Muscle layer of duodenum (tissue), 2 donors: Measurements from ENCODE around the gene PIK3CD.
"Not testable (repeated sequence)": the region's sequence is repeated elsewhere in the genome, so short reads cannot be mapped to it uniquely, and the experiment has no call there.

Experiments
- H3K27ac ChIP-seq: one replicate; pipeline ENCODE4 v1.7.0; 2013; ENCODE audit warnings: mild to moderate bottlenecking, low read length
- H3K27me3 ChIP-seq: one replicate; pipeline ENCODE4 v1.7.0; 2013; ENCODE audit warnings: low read depth, mild to moderate bottlenecking, control low read depth, low read length
- H3K36me3 ChIP-seq, 2 donors: one replicate each; pipeline ENCODE4 v1.7.0; 2013; ENCODE audit warnings: low read length in 2 of 2, control low read depth in 1 of 2, mild to moderate bottlenecking in 1 of 2; ENCODE audit not compliant: insufficient read depth in 2 of 2, control insufficient read depth in 1 of 2
- H3K4me1 ChIP-seq, 2 donors: one replicate each; pipeline ENCODE4 v1.7.0; 2013; ENCODE audit warnings: low read length in 2 of 2, mild to moderate bottlenecking in 2 of 2, control low read depth in 1 of 2, moderate library complexity in 1 of 2; ENCODE audit not compliant: insufficient read depth in 2 of 2, control insufficient read depth in 1 of 2
- H3K4me3 ChIP-seq, 2 donors: one replicate each; pipeline ENCODE4 v1.7.0; 2013; ENCODE audit warnings: low read length in 2 of 2, low read depth in 1 of 2, mild to moderate bottlenecking in 1 of 2
- H3K9me3 ChIP-seq, 2 donors: one replicate each; pipeline ENCODE4 v1.7.0; 2013; ENCODE audit warnings: low read length in 2 of 2, control low read depth in 1 of 2, mild to moderate bottlenecking in 1 of 2; ENCODE audit not compliant: control insufficient read depth in 1 of 2
- donor health status: healthy.

PIK3CD gene

GRCh38 chr1:9753121-9753531 lies 101.6 kb downstream of the PIK3CD start:
- Histone ChIP-seq H3K4me3 (no peak overlapping the region), H3K9me3 (no peaks in the 10 kb centered on the region), H3K4me1 (peaks cover 0 to 8% of the 10 kb centered on the region in 2 donors), H3K27me3 (no peaks in the 10 kb centered on the region), H3K27ac (no peak overlapping the region), H3K36me3 (peaks cover 20 to 28% of the 10 kb centered on the region in 2 donors)

- Histone ChIP-seq H3K27me3 (no peaks in the 10 kb centered on the region), H3K27ac (no peak overlapping the region), H3K36me3 (peaks cover 9 to 11% of the 10 kb centered on the region in 2 donors), H3K4me1 (peaks cover 0 to 15% of the 10 kb centered on the region in 2 donors), H3K9me3 (no peaks in the 10 kb centered on the region), H3K4me3 (no peak overlapping the region)
Measured at GRCh38 chr1:9755441-9755995, 104.0 kb downstream of the PIK3CD start.

GRCh38 chr1:9758559-9759121 lies 107.1 kb downstream of the PIK3CD start:
- H3K9me3 ChIP-seq = no peaks in the 10 kb centered on the region
- H3K27me3 ChIP-seq = no peaks in the 10 kb centered on the region
- H3K4me3 ChIP-seq = no peak overlapping the region
- H3K4me1 ChIP-seq = peaks cover 0 to 15% of the 10 kb centered on the region in 2 donors
- H3K27ac ChIP-seq = no peak overlapping the region
- peaks cover 0 to 4% of the 10 kb centered on the region in 2 donors for H3K36me3 ChIP-seq

- H3K27ac ChIP-seq = no peak overlapping the region
Measured at GRCh38 chr1:9759939-9760338, 108.4 kb downstream of the PIK3CD start.

GRCh38 chr1:9760824-9761223 lies 109.3 kb downstream of the PIK3CD start:
- H3K4me1 ChIP-seq = peaks cover 0 to 12% of the 10 kb centered on the region in 2 donors
- no peaks in the 10 kb centered on the region for H3K9me3 ChIP-seq
- no peak overlapping the region for H3K27ac ChIP-seq
- no peaks in the 10 kb centered on the region for H3K27me3 ChIP-seq
- peaks cover 0 to 4% of the 10 kb centered on the region in 2 donors for H3K36me3 ChIP-seq
- H3K4me3 ChIP-seq = no peak overlapping the region

More at GRCh38 chr1:9759939-9760338, 108.4 kb downstream of the PIK3CD start:
- Histone ChIP-seq H3K36me3 (peaks cover 0 to 4% of the 10 kb centered on the region in 2 donors), H3K4me3 (no peak overlapping the region), H3K4me1 (peaks cover 0 to 15% of the 10 kb centered on the region in 2 donors), H3K9me3 (no peaks in the 10 kb centered on the region), H3K27me3 (no peaks in the 10 kb centered on the region)

- H3K9me3 ChIP-seq = no peaks in the 10 kb centered on the region
- H3K4me3 ChIP-seq = no peak overlapping the region
- peaks cover 0 to 7% of the 10 kb centered on the region in 2 donors for H3K4me1 ChIP-seq
- no peak overlapping the region for H3K27ac ChIP-seq
- peaks cover 0 to 4% of the 10 kb centered on the region in 2 donors for H3K36me3 ChIP-seq
- H3K27me3 ChIP-seq = no peaks in the 10 kb centered on the region
Measured at GRCh38 chr1:9761855-9762254, 110.3 kb downstream of the PIK3CD start.

- H3K27ac ChIP-seq, H3K9me3 ChIP-seq, H3K27me3 ChIP-seq, H3K36me3 ChIP-seq, H3K4me1 ChIP-seq, H3K4me3 ChIP-seq: not testable (repeated sequence)
Measured at GRCh38 chr1:9762446-9762845, 110.9 kb downstream of the PIK3CD start.

- H3K4me3 ChIP-seq = no peak overlapping the region
- no peak overlapping the region for H3K27ac ChIP-seq
- H3K36me3 ChIP-seq = peaks cover 0 to 4% of the 10 kb centered on the region in 2 donors
- no peaks in the 10 kb centered on the region for H3K9me3 ChIP-seq
- no peaks in the 10 kb centered on the region for H3K27me3 ChIP-seq
- peaks cover 0 to 4% of the 10 kb centered on the region in 2 donors for H3K4me1 ChIP-seq
Measured at GRCh38 chr1:9763914-9764313, 112.4 kb downstream of the PIK3CD start.

GRCh38 chr1:9764550-9764949 lies 113.0 kb downstream of the PIK3CD start:
- no peaks in the 10 kb centered on the region for H3K4me1 ChIP-seq
- peaks cover 0 to 4% of the 10 kb centered on the region in 2 donors for H3K36me3 ChIP-seq
- H3K9me3 ChIP-seq = no peaks in the 10 kb centered on the region
- no peaks in the 10 kb centered on the region for H3K27me3 ChIP-seq
- no peak overlapping the region for H3K27ac ChIP-seq
- no peak overlapping the region for H3K4me3 ChIP-seq

GRCh38 chr1:9766759-9767442 lies 115.4 kb downstream of the PIK3CD start:
- Histone ChIP-seq H3K9me3 (no peaks in the 10 kb centered on the region), H3K27me3 (no peaks in the 10 kb centered on the region), H3K27ac (no peak overlapping the region), H3K36me3 (peaks cover 0 to 4% of the 10 kb centered on the region in 2 donors), H3K4me1 (no peaks in the 10 kb centered on the region), H3K4me3 (no peak overlapping the region)

GRCh38 chr1:9767964-9768668 lies 116.6 kb downstream of the PIK3CD start:
- Histone ChIP-seq H3K36me3 (peaks cover 8 to 14% of the 10 kb centered on the region in 2 donors), H3K4me3 (no peak overlapping the region), H3K9me3 (no peaks in the 10 kb centered on the region), H3K4me1 (no peaks in the 10 kb centered on the region), H3K27me3 (no peaks in the 10 kb centered on the region), H3K27ac (no peak overlapping the region)
